Neural cell (in vitro differentiated cells): ENCODE data around the gene THADA. TPM values are rescaled to one million over a fixed set of nuclear protein-coding genes. Genes with fewer than 3 reads are reported as not detected.

Source experiments
- H2AFZ ChIP-seq: fragments of 200-600, 300-800 bp; sonication (generic), shearing (Covaris generic); 2 replicates; pipeline ENCODE4 v1.6.0; 2014; ENCODE audit warnings: low read depth, mild to moderate bottlenecking, antibody characterized with exemption, low read length, moderate library complexity
- H3F3A ChIP-seq: fragments of 200-600 bp; shearing (Covaris generic); 2 replicates; pipeline ENCODE4 v1.6.1; 2016; ENCODE audit warnings: mild to moderate bottlenecking, moderate library complexity, mixed read lengths, antibody characterized with exemption, low read length; ENCODE audit not compliant: insufficient read depth, poor library complexity, severe bottlenecking
- H3K27ac ChIP-seq: fragments of 200-600, 300-800 bp; sonication (generic), shearing (Covaris generic); 2 replicates; pipeline ENCODE4 v1.5.1; 2014; ENCODE audit warnings: mild to moderate bottlenecking, low read length, moderate library complexity
- H3K27me3 ChIP-seq: fragments of 300-800, 200-600 bp; sonication (generic), shearing (Covaris generic); 2 replicates; pipeline ENCODE4 v1.6.0; 2014; ENCODE audit warnings: mild to moderate bottlenecking, low read depth, low read length, moderate library complexity; ENCODE audit not compliant: insufficient read depth
- H3K36me3 ChIP-seq: fragments of 300-800, 200-600 bp; sonication (generic), shearing (Covaris generic); 2 replicates; pipeline ENCODE4 v1.5.1; 2014; ENCODE audit warnings: mild to moderate bottlenecking, antibody characterized with exemption, low read length, moderate library complexity; ENCODE audit not compliant: insufficient read depth
- H3K4me2 ChIP-seq: fragments of 300-800, 200-600 bp; sonication (generic), shearing (Covaris generic); 2 replicates; pipeline ENCODE4 v1.6.0; 2014; ENCODE audit warnings: mild to moderate bottlenecking, low read length
- H3K4me3 ChIP-seq: fragments of 300-800, 200-600 bp; sonication (generic), shearing (Covaris generic); 2 replicates; pipeline ENCODE4 v1.5.1; 2014; ENCODE audit warnings: mild to moderate bottlenecking, low read length, moderate library complexity
- H3K79me2 ChIP-seq: fragments of 200-600 bp; shearing (Covaris generic); replicated peaks from 2 replicates; pipeline ENCODE4 v1.6.0; 2014; ENCODE audit warnings: mild to moderate bottlenecking, low read length, moderate library complexity; ENCODE audit not compliant: insufficient read depth
- H3K9ac ChIP-seq: fragments of 300-800, 200-600 bp; sonication (generic), shearing (Covaris generic); 2 replicates; pipeline ENCODE4 v1.6.1; 2016; ENCODE audit warnings: mild to moderate bottlenecking, low read length, mixed read lengths
- H3K9me2 ChIP-seq: fragments of 200-600 bp; shearing (Covaris generic); 2 replicates; pipeline ENCODE4 v1.6.1; 2016; ENCODE audit warnings: mild to moderate bottlenecking, low read length, mixed read lengths; ENCODE audit not compliant: insufficient read depth
- H3K9me3 ChIP-seq: fragments of 200-600, 300-800 bp; sonication (generic), shearing (Covaris generic); 2 replicates; pipeline ENCODE4 v1.6.1; 2016; ENCODE audit warnings: mild to moderate bottlenecking, mixed run types, low read length, moderate library complexity, mixed read lengths
- H4K20me1 ChIP-seq: fragments of 200-600 bp; shearing (Covaris generic); 2 replicates; pipeline ENCODE4 v1.6.1; 2016; ENCODE audit warnings: mild to moderate bottlenecking, mixed run types; ENCODE audit not compliant: insufficient read depth
- CTCF ChIP-seq: fragments of 450-650 bp; IDR thresholded peaks from 2 replicates; pipeline ENCODE4 v1.5.1; 2014; ENCODE audit warnings: antibody characterized with exemption, mild to moderate bottlenecking, moderate library complexity; ENCODE audit not compliant: poor library complexity, severe bottlenecking
- EP300 ChIP-seq: fragments of 450-650 bp; conservative IDR thresholded peaks from 2 replicates; pipeline ENCODE4 v1.6.1; 2014; ENCODE audit warnings: antibody characterized with exemption, mild to moderate bottlenecking, moderate library complexity; ENCODE audit not compliant: poor library complexity, severe bottlenecking
- EZH2 ChIP-seq: fragments of 200-600, 300-800 bp; shearing (Covaris generic), sonication (generic); IDR thresholded peaks from 2 replicates; pipeline ENCODE4 v1.6.1; 2014; ENCODE audit warnings: antibody characterized with exemption, low read length, borderline replicate concordance, mild to moderate bottlenecking; ENCODE audit not compliant: insufficient read depth, poor library complexity, severe bottlenecking
- MXI1 ChIP-seq: fragments of 450-650 bp; conservative IDR thresholded peaks from 2 replicates; pipeline ENCODE4 v1.6.1; 2014; ENCODE audit warnings: antibody characterized with exemption, mild to moderate bottlenecking; ENCODE audit not compliant: poor library complexity, severe bottlenecking
- POLR2AphosphoS5 ChIP-seq: IDR thresholded peaks from 2 replicates; pipeline ENCODE4 v1.6.1; 2012
- RAD21 ChIP-seq: fragments of 450-650 bp; conservative IDR thresholded peaks from 2 replicates; pipeline ENCODE4 v1.6.1; 2014; ENCODE audit warnings: antibody characterized with exemption, mild to moderate bottlenecking, moderate library complexity
- REST ChIP-seq: IDR thresholded peaks from 2 replicates; pipeline ENCODE4 v1.6.1; 2012; ENCODE audit warnings: borderline replicate concordance
- SMC3 ChIP-seq: fragments of 450-650 bp; conservative IDR thresholded peaks from 2 replicates; pipeline ENCODE4 v1.6.1; 2014; ENCODE audit warnings: antibody characterized with exemption, mild to moderate bottlenecking, moderate library complexity; ENCODE audit not compliant: poor library complexity
- TAF1 ChIP-seq: IDR thresholded peaks from 2 replicates; pipeline ENCODE4 v1.6.1; 2012; ENCODE audit warnings: low read depth
- polyA plus RNA-seq: library from polyadenylated mRNA; depleted of rRNA; stranded (reverse); fragments of >200 nt; gene quantifications from 2 replicates; pipeline ENCODE4 v1.2.3, GENCODE V29; 2014

Gene THADA
- polyA plus RNA-seq, 1 donor from 2014 or later = 8.5 TPM

- Histone ChIP-seq H3K79me2 (no peaks in the 10 kb centered on the region), H3K9me3 (no peaks in the 10 kb centered on the region), H3F3A (no peaks in the 10 kb centered on the region), H2AFZ (no peak overlapping the region), H3K36me3 (no peaks in the 10 kb centered on the region), H3K9ac (no peak overlapping the region), H3K4me2 (no peak overlapping the region), H3K4me3 (no peak overlapping the region), H3K27me3 (no peaks in the 10 kb centered on the region), H3K9me2 (no peaks in the 10 kb centered on the region), H3K27ac (no peak overlapping the region), H4K20me1 (no peaks in the 10 kb centered on the region)
- TF ChIP-seq EZH2 = no peak
- no peak for TF ChIP-seq CTCF
- no peak for TF ChIP-seq SMC3
- TF ChIP-seq MXI1 = no peak
- no peak for TF ChIP-seq POLR2AphosphoS5
- TF ChIP-seq REST = no peak
- TF ChIP-seq EP300 = no peak
- TF ChIP-seq TAF1 = no peak
- no peak for TF ChIP-seq RAD21
These were observed 119.9 kb downstream of the THADA start for GRCh38 chr2:43475922-43476321.

GRCh38 chr2:43475137-43475846 is 120.5 kb downstream of the THADA start:
- Histone ChIP-seq H4K20me1 (no peaks in the 10 kb centered on the region), H2AFZ (no peak overlapping the region), H3K4me2 (no peak overlapping the region)

More at GRCh38 chr2:43475137-43475846, 120.5 kb downstream of the THADA start:
- no peaks in the 10 kb centered on the region for H3F3A ChIP-seq
- TF ChIP-seq POLR2AphosphoS5 = no peak
- no peak for TF ChIP-seq RAD21
- TF ChIP-seq CTCF = no peak
- no peak for TF ChIP-seq REST
- no peak for TF ChIP-seq EZH2
- TF ChIP-seq EP300 = no peak
- no peak for TF ChIP-seq MXI1
- no peak for TF ChIP-seq TAF1
- TF ChIP-seq SMC3 = no peak
- no peaks in the 10 kb centered on the region for H3K79me2 ChIP-seq
- H3K9ac ChIP-seq = no peak overlapping the region
- H3K27me3 ChIP-seq = no peaks in the 10 kb centered on the region
- H3K27ac ChIP-seq = no peak overlapping the region
- H3K9me2 ChIP-seq = no peaks in the 10 kb centered on the region
- H3K9me3 ChIP-seq = no peaks in the 10 kb centered on the region
- H3K36me3 ChIP-seq = no peaks in the 10 kb centered on the region
- H3K4me3 ChIP-seq = no peak overlapping the region
